Measurements from ENCODE around the gene TRIP12.

GRCh38 chr2:229873123-229873581, 48.7 kb downstream of the TRIP12 start:
- no peak for TF ChIP-seq GATA2 (IDR thresholded peaks at IDR 0.05; ENCODE audit: low read depth, low read length)
- TF ChIP-seq GATA3 (IDR thresholded peaks at IDR 0.05; ENCODE audit: low read depth, low read length): no peak
